OCI-LY7 (cell line): ENCODE data around the gene DSTYK. TPM values are rescaled to one million over a fixed set of nuclear protein-coding genes. Genes with fewer than 3 reads are reported as not detected.

ENCODE experiments used
- BruUV-seq: library from RNA; stranded (reverse); fragments of 400-500 nt; replicated peaks from 2 replicates; lab custom pipeline; 2021; lab: Mats Ljungman, UMichigan
- CTCF ChIA-PET: fragments of 300-600 bp; sonication (Branson Sonifier 250); formaldehyde crosslinking; loops from one replicate; lab custom pipeline; 2022; ENCODE audit warnings: antibody characterized with exemption; ENCODE audit not compliant: unreplicated experiment; lab: Charles Lee
- POLR2A ChIA-PET: fragments of 300-600 bp; sonication (Branson Sonifier 250); formaldehyde crosslinking; loops from one replicate; lab custom pipeline; 2022; ENCODE audit warnings: antibody characterized with exemption; lab: Charles Lee
- DNase-seq: peaks from one replicate; pipeline ENCODE4 v3.0.0-alpha.2; 2015; ENCODE audit warnings: low spot score
- H2AFZ ChIP-seq: fragments of 200-600 bp; sonication (generic), shearing (Covaris generic); 2 replicates; pipeline ENCODE4 v1.6.1; 2014; ENCODE audit warnings: mild to moderate bottlenecking, antibody characterized with exemption, low read length, moderate library complexity
- H3K27ac ChIP-seq: fragments of 200-600 bp; sonication (generic); 2 replicates; pipeline ENCODE4 v1.5.1; 2014; ENCODE audit warnings: mixed run types, low read depth, mild to moderate bottlenecking, moderate library complexity, low read length, inconsistent platforms; ENCODE audit not compliant: poor library complexity, severe bottlenecking
- H3K36me3 ChIP-seq: fragments of 200-600 bp; sonication (generic); 2 replicates; pipeline ENCODE4 v1.6.1; 2014; ENCODE audit warnings: mild to moderate bottlenecking, antibody characterized with exemption, low read length, moderate library complexity, mixed read lengths; ENCODE audit not compliant: insufficient read depth
- H3K4me1 ChIP-seq: fragments of 200-600 bp; sonication (generic); 2 replicates; pipeline ENCODE4 v1.5.1; 2014; ENCODE audit warnings: mild to moderate bottlenecking, low read length; ENCODE audit not compliant: insufficient read depth, poor library complexity, severe bottlenecking
- H3K4me2 ChIP-seq: fragments of 200-600 bp; sonication (generic); 2 replicates; pipeline ENCODE4 v1.6.1; 2014; ENCODE audit warnings: mild to moderate bottlenecking, low read length
- H3K4me3 ChIP-seq: fragments of 200-600 bp; sonication (generic); 2 replicates; pipeline ENCODE4 v1.5.1; 2014; ENCODE audit warnings: mild to moderate bottlenecking, low read depth, low read length; ENCODE audit not compliant: poor library complexity, severe bottlenecking
- H3K79me2 ChIP-seq: fragments of 200-600 bp; sonication (generic); 2 replicates; pipeline ENCODE4 v1.6.1; 2016; ENCODE audit warnings: low read depth, mild to moderate bottlenecking, low read length, moderate library complexity, mixed read lengths; ENCODE audit not compliant: insufficient read depth
- H3K9me2 ChIP-seq: fragments of 200-600 bp; sonication (generic); 2 replicates; pipeline ENCODE4 v1.6.1; 2016; ENCODE audit warnings: mild to moderate bottlenecking, low read length, mixed read lengths; ENCODE audit not compliant: insufficient read depth
- H3K9me3 ChIP-seq: fragments of 200-600 bp; sonication (generic); 2 replicates; pipeline ENCODE4 v1.6.1; 2014; ENCODE audit warnings: mild to moderate bottlenecking, mixed run types, low read length, mixed read lengths
- H4K20me1 ChIP-seq: fragments of 200-600 bp; sonication (generic); 2 replicates; pipeline ENCODE4 v1.6.1; 2014; ENCODE audit warnings: mild to moderate bottlenecking, antibody characterized with exemption, low read length, moderate library complexity, mixed read lengths; ENCODE audit not compliant: insufficient read depth
- CTCF ChIP-seq: fragments of 200-600 bp; sonication (generic); conservative IDR thresholded peaks from 2 replicates; pipeline ENCODE4 v1.5.1; 2014; ENCODE audit warnings: mild to moderate bottlenecking, antibody characterized with exemption, low read length, moderate library complexity, mixed read lengths
- EZH2phosphoT487 ChIP-seq: fragments of 200-600 bp; sonication (generic); IDR thresholded peaks from 2 replicates; pipeline ENCODE4 v1.6.1; 2018; ENCODE audit warnings: low read depth, borderline replicate concordance, mild to moderate bottlenecking, mixed run types, antibody characterized with exemption, low read length, moderate library complexity, mixed read lengths
- intact Hi-C: fragments of 100-400 bp; cut with micrococcal nuclease; formaldehyde crosslinking; loops from one replicate; pipeline ENCODE4 v1.10.0; 2022; ENCODE audit not compliant: unreplicated experiment
- total RNA-seq, 2 experiments: library from RNA; depleted of rRNA in 1 of 2; stranded (reverse); fragments of >200 nt in 1 of 2; shearing (Covaris generic) in 1 of 2; gene quantifications; 2 replicates each; pipeline ENCODE4 v1.2.3, GENCODE V29; 2014 to 2022

Gene DSTYK
- total RNA-seq, 2 experiments from 2014 or later: 4.7 to 6.6 TPM

GRCh38 chr1:205211839-205212536, 486 bp upstream of the DSTYK start:
- intact Hi-C loops: loop anchor here (1.0 kb wide), 1 partner anchor 90 kb away; no protein-coding TSS in a partner anchor
- no peak for TF ChIP-seq CTCF
- no peak for TF ChIP-seq EZH2phosphoT487
- H3K36me3 ChIP-seq: no peaks in the 10 kb centered on the region
- H3K79me2 ChIP-seq: peaks cover 20% of the 10 kb centered on the region; the same call in 1 of the 2 replicates
- no peak for DNase-seq
- H3K4me1 ChIP-seq: peaks cover 21% of the 10 kb centered on the region
- no peaks in the 10 kb centered on the region for H4K20me1 ChIP-seq
- POLR2A ChIA-PET: no interaction called here
- no peaks in the 10 kb centered on the region for H3K9me2 ChIP-seq
- H3K4me2 ChIP-seq: peak overlapping the region; percentile 89
- H2AFZ ChIP-seq: peak overlapping the region; percentile 89
- H3K27ac ChIP-seq: no peak overlapping the region
- BruUV-seq: no TSS peak
- H3K4me3 ChIP-seq: peak overlapping the region; percentile 95
- CTCF ChIA-PET: no interaction called here
- no peaks in the 10 kb centered on the region for H3K9me3 ChIP-seq

- H3K4me2 ChIP-seq: peak overlapping the region; percentile 89
- no peak for TF ChIP-seq EZH2phosphoT487
- no peak for TF ChIP-seq CTCF
- H3K9me3 ChIP-seq: no peaks in the 10 kb centered on the region
- no peaks in the 10 kb centered on the region for H3K9me2 ChIP-seq
- H3K4me1 ChIP-seq: peaks cover 21% of the 10 kb centered on the region
- peak overlapping the region; percentile 95 for H3K4me3 ChIP-seq
- no peaks in the 10 kb centered on the region for H4K20me1 ChIP-seq
- ChIA-PET POLR2A (interaction anchor here (0.6 to 1.5 kb wide), 5 partner anchors 9 to 419 kb away, joined by 3 read pairs; partner anchors contain the start of gene TMCC2), CTCF (no interaction called here)
- H2AFZ ChIP-seq: peak overlapping the region; percentile 89
- H3K79me2 ChIP-seq: peaks cover 20% of the 10 kb centered on the region; the same call in 1 of the 2 replicates
- peak; percentile 31 for DNase-seq
- intact Hi-C loops: loop anchor here (1.0 kb wide), 1 partner anchor 88 kb away; no protein-coding TSS in a partner anchor
- peak overlapping the region; percentile 62 for H3K27ac ChIP-seq
- no TSS peak for BruUV-seq
- H3K36me3 ChIP-seq: no peaks in the 10 kb centered on the region
Observed at GRCh38 chr1:205210756-205211168, 740 bp downstream of the DSTYK start.

GRCh38 chr1:205208811-205209210, 2.7 kb downstream of the DSTYK start:
- no peak for DNase-seq
- ChIA-PET CTCF (no interaction called here), POLR2A (interaction anchor here (0.6 kb wide), 1 partner anchor 204 kb away, joined by 6 read pairs; no protein-coding TSS in a partner anchor)
- Histone ChIP-seq H3K36me3 (no peaks in the 10 kb centered on the region), H3K4me3 (no peak overlapping the region), H3K9me2 (no peaks in the 10 kb centered on the region), H3K9me3 (no peaks in the 10 kb centered on the region), H3K79me2 (peaks cover 20% of the 10 kb centered on the region; the same call in 1 of the 2 replicates), H2AFZ (no peak overlapping the region), H4K20me1 (no peaks in the 10 kb centered on the region), H3K4me2 (no peak overlapping the region), H3K27ac (no peak overlapping the region), H3K4me1 (peaks cover 9% of the 10 kb centered on the region)
- TF ChIP-seq CTCF (no peak), EZH2phosphoT487 (no peak)
- intact Hi-C loops: no loop called here
- BruUV-seq: no TSS peak
